SH-SY5Y (cell line): ENCODE results near the gene GCNT2.

Experiments
- GATA2 ChIP-seq: IDR thresholded peaks from 2 replicates; pipeline ENCODE4 v1.6.1; 2011; ENCODE audit warnings: mild to moderate bottlenecking, low read depth, low read length
- GATA3 ChIP-seq: IDR thresholded peaks from 2 replicates; pipeline ENCODE4 v1.6.1; 2011; ENCODE audit warnings: low read depth, mild to moderate bottlenecking, low read length, moderate library complexity

DNA sequence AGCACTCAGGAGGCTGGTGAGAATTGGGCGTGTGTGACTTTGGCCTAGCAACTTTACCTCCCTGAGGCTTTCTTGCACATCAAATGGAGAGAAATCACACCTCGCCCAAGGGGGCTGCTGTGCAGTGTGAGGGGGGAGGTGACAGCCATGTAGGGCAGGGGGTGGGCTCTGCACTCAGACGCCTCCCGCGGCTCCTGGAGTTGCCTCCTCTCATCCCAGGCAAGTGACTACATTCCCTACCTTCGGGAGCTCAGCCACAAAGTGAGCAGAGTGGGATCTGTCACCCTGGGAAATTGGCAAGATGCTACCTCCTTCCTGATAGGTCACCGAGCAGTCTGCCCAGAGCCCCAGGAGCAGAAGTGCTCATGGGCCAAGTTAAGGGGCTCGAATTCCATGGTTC lies 56.0 kb downstream of the GCNT2 start:
- TF ChIP-seq GATA2, result no peak
- no peak for TF ChIP-seq GATA3
